Esophagus muscularis mucosa (tissue), 4 donors: ENCODE results near the gene DDX5. TPM values are rescaled to one million over a fixed set of nuclear protein-coding genes. Genes with fewer than 3 reads are reported as not detected.

Experiments
- DNase-seq: peaks from one replicate; pipeline ENCODE4 v3.0.0-alpha.2; 2017; ENCODE audit errors: extremely low spot score
- H3K27ac ChIP-seq, 4 donors: fragments of 200-600 bp; sonication (generic); replicated peaks in 1 of 4; 1 replicate in 3 of 4; 2 replicates in 1 of 4; pipeline ENCODE4 v1.5.1; 2016 to 2019; ENCODE audit warnings: mild to moderate bottlenecking in 1 of 4
- H3K27me3 ChIP-seq, 4 donors: fragments of 200-600 bp; sonication (generic); one replicate each; pipeline versions ENCODE4 v1.5.1 to v1.6.0; 2016 to 2019
- H3K36me3 ChIP-seq, 4 donors: fragments of 200-600 bp; sonication (generic); one replicate each; pipeline ENCODE4 v1.5.1; 2016 to 2019
- H3K4me1 ChIP-seq, 4 donors: fragments of 200-600 bp; sonication (generic); one replicate each; pipeline ENCODE4 v1.5.1; 2016 to 2019
- H3K4me3 ChIP-seq, 4 donors: fragments of 200-600 bp; sonication (generic); 1 replicate in 2 of 4; 2 replicates in 2 of 4; pipeline ENCODE4 v1.5.1; 2016 to 2019; ENCODE audit warnings: mild to moderate bottlenecking in 4 of 4, moderate library complexity in 1 of 4
- H3K9me3 ChIP-seq, 4 donors: fragments of 200-600 bp; sonication (generic); 1 replicate in 3 of 4; 2 replicates in 1 of 4; pipeline ENCODE4 v1.5.1; 2016 to 2019
- EP300 ChIP-seq: sonication (generic); formaldehyde crosslinking; IDR thresholded peaks from one replicate; pipeline ENCODE4 v1.6.1; 2017; ENCODE audit warnings: antibody characterized with exemption
- POLR2A ChIP-seq: fragments of 450-650 bp; IDR thresholded peaks from one replicate; pipeline ENCODE4 v1.6.1; 2017; ENCODE audit warnings: antibody characterized with exemption, moderate library complexity, mild to moderate bottlenecking, low read depth
- POLR2AphosphoS5 ChIP-seq, 2 donors: sonication (generic); formaldehyde crosslinking; IDR thresholded peaks; one replicate each; pipeline ENCODE4 v1.6.1; 2017; ENCODE audit warnings: antibody characterized with exemption in 2 of 2
- WGBS: methylation state at CpG from one replicate; pipeline ENCODE4 v1.1.5; 2018; 5-methylcytosine and 5-hydroxymethylcytosine counted together
- intact Hi-C: fragments of 100-400 bp; cut with DNase I; formaldehyde crosslinking; loops from one replicate; pipeline ENCODE4 v1.15.1; 2023
- total RNA-seq, 4 donors: library from RNA; depleted of rRNA; stranded (reverse); fragments of >200 nt; gene quantifications; one replicate each; pipeline versions ENCODE4 v1.1.0 to v1.2.1, GENCODE V29; 2016
- TF ChIP-seq, protein P1 (sequence below), 3 experiments: fragments of 200-600 bp in 2 of 3; fragments of 450-650 bp in 1 of 3; sonication (generic) in 2 of 3; IDR thresholded peaks; one replicate each; pipeline ENCODE4 v1.5.1; 2017 to 2019; ENCODE audit warnings: antibody characterized with exemption in 3 of 3, mild to moderate bottlenecking in 2 of 3, moderate library complexity in 1 of 3

DDX5 gene
- total RNA-seq, 4 donors from 2014 or later: 422 to 728 (median 528) TPM

DNA sequence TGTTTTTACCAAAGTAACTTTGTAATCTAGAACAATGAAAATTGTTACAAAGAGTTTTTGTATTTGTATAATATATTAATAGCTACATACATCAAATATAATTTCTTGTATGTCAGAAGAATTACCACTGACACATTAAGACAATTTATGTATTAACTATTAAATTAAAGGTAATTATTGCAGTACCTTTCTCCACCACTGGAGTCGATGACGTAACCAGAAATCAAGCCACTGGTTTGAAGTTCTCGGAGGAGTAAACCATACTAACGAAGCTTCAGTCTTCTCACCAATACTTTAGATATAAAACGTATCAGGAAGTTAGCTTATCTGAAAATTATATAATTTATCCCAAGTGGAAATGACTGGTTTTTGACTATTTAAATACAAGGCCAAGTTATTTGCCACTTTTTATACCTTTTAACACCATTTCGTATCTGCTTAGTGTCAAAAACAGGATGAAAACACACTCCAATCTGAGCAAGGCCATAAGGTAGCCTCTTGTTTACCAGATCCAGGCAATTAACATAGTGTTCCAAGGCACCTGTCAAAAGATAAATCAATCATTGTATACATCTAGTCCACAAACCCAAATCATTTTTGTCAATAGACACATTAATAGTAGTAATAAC, 13.5 kb downstream of the DDX5 start:
- WGBS: 76% methylated on average over 6 of the region's 6 CpGs
- Histone ChIP-seq H3K27ac (no peak overlapping the region), H3K36me3 (peaks cover 10 to 55% (median 27%) of the 10 kb centered on the region in 4 donors), H3K27me3 (no peaks in the 10 kb centered on the region), H3K4me3 (no peak overlapping the region), H3K9me3 (no peaks in the 10 kb centered on the region), H3K4me1 (peaks cover 27 to 40% (median 32%) of the 10 kb centered on the region in 4 donors)
- TF ChIP-seq EP300: no peak
- TF ChIP-seq, protein P1, sequence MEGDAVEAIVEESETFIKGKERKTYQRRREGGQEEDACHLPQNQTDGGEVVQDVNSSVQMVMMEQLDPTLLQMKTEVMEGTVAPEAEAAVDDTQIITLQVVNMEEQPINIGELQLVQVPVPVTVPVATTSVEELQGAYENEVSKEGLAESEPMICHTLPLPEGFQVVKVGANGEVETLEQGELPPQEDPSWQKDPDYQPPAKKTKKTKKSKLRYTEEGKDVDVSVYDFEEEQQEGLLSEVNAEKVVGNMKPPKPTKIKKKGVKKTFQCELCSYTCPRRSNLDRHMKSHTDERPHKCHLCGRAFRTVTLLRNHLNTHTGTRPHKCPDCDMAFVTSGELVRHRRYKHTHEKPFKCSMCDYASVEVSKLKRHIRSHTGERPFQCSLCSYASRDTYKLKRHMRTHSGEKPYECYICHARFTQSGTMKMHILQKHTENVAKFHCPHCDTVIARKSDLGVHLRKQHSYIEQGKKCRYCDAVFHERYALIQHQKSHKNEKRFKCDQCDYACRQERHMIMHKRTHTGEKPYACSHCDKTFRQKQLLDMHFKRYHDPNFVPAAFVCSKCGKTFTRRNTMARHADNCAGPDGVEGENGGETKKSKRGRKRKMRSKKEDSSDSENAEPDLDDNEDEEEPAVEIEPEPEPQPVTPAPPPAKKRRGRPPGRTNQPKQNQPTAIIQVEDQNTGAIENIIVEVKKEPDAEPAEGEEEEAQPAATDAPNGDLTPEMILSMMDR (IDR thresholded peaks at IDR 0.05): peak; percentile 34 to 64 (median 38)
- intact Hi-C loops: loop anchor here (5.0 kb wide), 1 partner anchor 65 kb away; no protein-coding TSS in a partner anchor
- DNase-seq: no peak

DNA sequence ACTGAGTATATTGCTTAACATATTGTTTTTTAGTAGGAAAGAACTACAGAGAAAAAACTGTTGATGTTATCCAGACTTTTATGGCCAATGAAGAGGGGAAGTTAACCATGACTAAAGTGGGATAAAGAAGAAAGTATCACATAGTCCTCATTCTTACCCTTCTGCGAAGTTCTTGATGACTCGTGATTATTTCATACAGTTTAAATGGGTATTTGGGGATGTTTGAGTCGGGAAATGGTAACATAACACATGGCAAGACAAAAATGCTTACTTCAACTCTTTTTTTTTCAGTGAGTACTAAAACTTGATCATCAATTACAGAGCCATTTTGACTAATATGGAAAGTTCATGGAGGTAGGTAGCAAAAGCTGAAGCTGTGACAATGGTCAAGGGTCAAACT, 14.1 kb downstream of the DDX5 start:
- 66% methylated on average over 3 of the region's 3 CpGs for WGBS
- peaks cover 10 to 55% (median 26%) of the 10 kb centered on the region in 4 donors for H3K36me3 ChIP-seq

DNA sequence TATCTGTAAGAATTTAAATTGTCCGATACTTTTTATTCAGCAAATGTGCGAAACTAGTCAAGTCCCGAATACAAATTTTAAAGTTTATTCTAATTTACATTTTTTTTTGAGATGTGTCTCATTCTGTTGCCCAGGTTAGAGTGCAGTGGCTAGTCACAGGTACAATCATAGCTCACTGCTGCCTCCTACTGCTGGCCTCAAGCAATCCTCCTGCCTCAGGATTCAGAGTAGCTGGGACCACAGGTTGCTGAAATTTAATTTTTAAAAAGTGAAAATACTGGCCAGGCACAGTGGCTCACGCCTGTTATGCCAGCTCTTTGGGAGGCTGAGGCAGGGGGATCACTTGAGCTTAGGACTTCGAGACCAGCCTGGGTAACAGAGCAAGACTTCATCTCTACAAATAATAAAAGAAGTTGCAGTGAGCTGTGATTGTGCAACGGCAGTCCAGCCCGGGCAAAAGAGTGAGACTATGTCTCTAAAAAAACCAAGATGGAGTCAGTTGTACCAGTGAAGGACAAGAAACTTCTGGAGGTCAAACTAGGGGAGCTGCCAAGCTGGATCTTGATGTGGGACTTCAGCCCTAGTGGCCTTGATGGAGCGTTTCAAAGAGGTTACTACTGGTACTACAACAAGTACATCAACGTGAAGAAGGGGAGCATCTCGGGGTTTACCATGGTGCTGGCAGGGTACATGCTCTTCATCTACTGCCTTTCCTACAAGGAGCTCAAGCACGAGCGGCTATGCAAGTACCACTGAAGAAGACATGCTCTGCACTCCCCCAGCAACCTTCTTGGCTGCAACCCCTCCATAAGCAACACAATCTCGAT, 14.8 kb downstream of the DDX5 start:
- intact Hi-C loops: loop anchor here (5.0 kb wide), 1 partner anchor 64 kb away; no protein-coding TSS in a partner anchor
- 89% methylated on average over 13 of the region's 13 CpGs for WGBS
- Histone ChIP-seq H3K27me3 (no peaks in the 10 kb centered on the region), H3K27ac (no peak overlapping the region), H3K4me3 (no peak overlapping the region), H3K9me3 (no peaks in the 10 kb centered on the region), H3K4me1 (peaks cover 21 to 33% (median 25%) of the 10 kb centered on the region in 4 donors), H3K36me3 (peaks cover 10 to 61% (median 27%) of the 10 kb centered on the region in 4 donors)
- DNase-seq: no peak
- TF ChIP-seq EP300: no peak
- TF ChIP-seq, protein P1 (IDR thresholded peaks at IDR 0.05): peak; percentile 33 to 56 (median 53)

More for the DNA sequence above, 14.1 kb downstream of the DDX5 start:
- H3K9me3 ChIP-seq: no peaks in the 10 kb centered on the region
- H3K27ac ChIP-seq: no peak overlapping the region
- peaks cover 21 to 35% (median 26%) of the 10 kb centered on the region in 4 donors for H3K4me1 ChIP-seq
- TF ChIP-seq POLR2AphosphoS5 (IDR thresholded peaks at IDR 0.05) (no peak), EP300 (no peak), POLR2A (no peak)
- TF ChIP-seq, protein P1 (IDR thresholded peaks at IDR 0.05): no peak
- intact Hi-C loops: loop anchor here (5.0 kb wide), 1 partner anchor 65 kb away; no protein-coding TSS in a partner anchor
- H3K27me3 ChIP-seq: no peaks in the 10 kb centered on the region
- no peak for DNase-seq
- no peak overlapping the region for H3K4me3 ChIP-seq

- Histone ChIP-seq H3K4me1 (peaks cover 0 to 7% (median 2%) of the 10 kb centered on the region in 4 donors), H3K27me3 (no peaks in the 10 kb centered on the region), H3K27ac (no peak overlapping the region), H3K9me3 (no peaks in the 10 kb centered on the region), H3K36me3 (peaks cover 10 to 89% (median 49%) of the 10 kb centered on the region in 4 donors), H3K4me3 (no peak overlapping the region)
- 97% methylated on average over 2 of the region's 2 CpGs for WGBS
- intact Hi-C loops: no loop called here
- no peak for DNase-seq
- TF ChIP-seq POLR2AphosphoS5 (IDR thresholded peaks at IDR 0.05) (no peak), EP300 (no peak), POLR2A (no peak)
- TF ChIP-seq, protein P1 (IDR thresholded peaks at IDR 0.05): no peak
Observed at GRCh38 chr17:64488301-64488700, 17.8 kb downstream of the DDX5 start.
